ENCODE measurements around the gene ZNF597.

The ZNF597 gene

DNA sequence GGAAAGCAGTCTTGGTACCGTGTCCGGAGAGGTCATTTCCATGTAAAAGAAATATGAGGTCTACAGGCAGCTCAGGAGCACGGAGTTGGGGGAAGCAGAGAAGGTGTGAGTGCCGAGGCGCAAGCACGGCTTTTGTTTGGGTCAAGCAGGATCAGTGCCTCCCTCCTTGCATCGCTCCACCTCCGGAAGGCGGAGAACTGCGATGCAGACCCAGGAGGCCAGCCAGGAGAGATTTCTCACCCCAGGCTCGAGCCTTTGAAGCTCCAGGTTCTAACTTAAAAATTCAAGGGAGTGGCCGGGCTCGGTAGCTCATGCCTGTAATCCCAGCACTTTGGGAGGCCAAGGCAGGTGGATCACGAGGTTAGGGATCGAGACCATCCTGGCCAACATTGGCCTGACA, 25.2 kb upstream of the ZNF597 start:
- no peak for TF ChIP-seq TAF1 (IDR thresholded peaks at IDR 0.05; ENCODE audit: low read depth)
- TF ChIP-seq EP300 (IDR thresholded peaks at IDR 0.05; ENCODE audit: borderline replicate concordance), result no peak
- no peak for TF ChIP-seq TEAD4 (IDR thresholded peaks at IDR 0.05)
- TF ChIP-seq MAX (IDR thresholded peaks at IDR 0.05), result no peak
- no peak for TF ChIP-seq USF1 (IDR thresholded peaks at IDR 0.05)
- TF ChIP-seq FOXM1 (IDR thresholded peaks at IDR 0.05; ENCODE audit: borderline replicate concordance, low read depth), result no peak
- no peak for TF ChIP-seq YY1 (IDR thresholded peaks at IDR 0.05; ENCODE audit: low read depth)
- no peak for TF ChIP-seq CEBPB (IDR thresholded peaks at IDR 0.05)
- TF ChIP-seq, protein P1, sequence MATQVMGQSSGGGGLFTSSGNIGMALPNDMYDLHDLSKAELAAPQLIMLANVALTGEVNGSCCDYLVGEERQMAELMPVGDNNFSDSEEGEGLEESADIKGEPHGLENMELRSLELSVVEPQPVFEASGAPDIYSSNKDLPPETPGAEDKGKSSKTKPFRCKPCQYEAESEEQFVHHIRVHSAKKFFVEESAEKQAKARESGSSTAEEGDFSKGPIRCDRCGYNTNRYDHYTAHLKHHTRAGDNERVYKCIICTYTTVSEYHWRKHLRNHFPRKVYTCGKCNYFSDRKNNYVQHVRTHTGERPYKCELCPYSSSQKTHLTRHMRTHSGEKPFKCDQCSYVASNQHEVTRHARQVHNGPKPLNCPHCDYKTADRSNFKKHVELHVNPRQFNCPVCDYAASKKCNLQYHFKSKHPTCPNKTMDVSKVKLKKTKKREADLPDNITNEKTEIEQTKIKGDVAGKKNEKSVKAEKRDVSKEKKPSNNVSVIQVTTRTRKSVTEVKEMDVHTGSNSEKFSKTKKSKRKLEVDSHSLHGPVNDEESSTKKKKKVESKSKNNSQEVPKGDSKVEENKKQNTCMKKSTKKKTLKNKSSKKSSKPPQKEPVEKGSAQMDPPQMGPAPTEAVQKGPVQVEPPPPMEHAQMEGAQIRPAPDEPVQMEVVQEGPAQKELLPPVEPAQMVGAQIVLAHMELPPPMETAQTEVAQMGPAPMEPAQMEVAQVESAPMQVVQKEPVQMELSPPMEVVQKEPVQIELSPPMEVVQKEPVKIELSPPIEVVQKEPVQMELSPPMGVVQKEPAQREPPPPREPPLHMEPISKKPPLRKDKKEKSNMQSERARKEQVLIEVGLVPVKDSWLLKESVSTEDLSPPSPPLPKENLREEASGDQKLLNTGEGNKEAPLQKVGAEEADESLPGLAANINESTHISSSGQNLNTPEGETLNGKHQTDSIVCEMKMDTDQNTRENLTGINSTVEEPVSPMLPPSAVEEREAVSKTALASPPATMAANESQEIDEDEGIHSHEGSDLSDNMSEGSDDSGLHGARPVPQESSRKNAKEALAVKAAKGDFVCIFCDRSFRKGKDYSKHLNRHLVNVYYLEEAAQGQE (IDR thresholded peaks at IDR 0.05; ENCODE audit: low read depth), result no peak
- no peak for TF ChIP-seq CREB1 (IDR thresholded peaks at IDR 0.05; ENCODE audit: low read depth)
- no peak for TF ChIP-seq TCF12 (IDR thresholded peaks at IDR 0.05; ENCODE audit: low read depth)
- TF ChIP-seq ZBTB7A (IDR thresholded peaks at IDR 0.05; ENCODE audit: low read depth), result no peak
- TF ChIP-seq EGR1 (IDR thresholded peaks at IDR 0.05), result no peak
- no peak for TF ChIP-seq NFIC (IDR thresholded peaks at IDR 0.05)

- TF ChIP-seq CEBPB (IDR thresholded peaks at IDR 0.05), result no peak
- no peak for TF ChIP-seq TEAD4 (IDR thresholded peaks at IDR 0.05)
- no peak for TF ChIP-seq RAD21 (IDR thresholded peaks at IDR 0.05; ENCODE audit: low read depth)
- no peak for TF ChIP-seq CREB1 (IDR thresholded peaks at IDR 0.05; ENCODE audit: low read depth)
- no peak for TF ChIP-seq TAF1 (IDR thresholded peaks at IDR 0.05; ENCODE audit: low read depth)
- TF ChIP-seq USF1 (IDR thresholded peaks at IDR 0.05), result no peak
- TF ChIP-seq EP300 (IDR thresholded peaks at IDR 0.05; ENCODE audit: borderline replicate concordance), result no peak
- TF ChIP-seq, protein P1 (IDR thresholded peaks at IDR 0.05; ENCODE audit: low read depth), result no peak
- no peak for TF ChIP-seq TCF12 (IDR thresholded peaks at IDR 0.05; ENCODE audit: low read depth)
- TF ChIP-seq FOXM1 (IDR thresholded peaks at IDR 0.05; ENCODE audit: borderline replicate concordance, low read depth), result no peak
These were observed 24.6 kb upstream of the ZNF597 start for GRCh38 chr16:3467921-3468320.

DNA sequence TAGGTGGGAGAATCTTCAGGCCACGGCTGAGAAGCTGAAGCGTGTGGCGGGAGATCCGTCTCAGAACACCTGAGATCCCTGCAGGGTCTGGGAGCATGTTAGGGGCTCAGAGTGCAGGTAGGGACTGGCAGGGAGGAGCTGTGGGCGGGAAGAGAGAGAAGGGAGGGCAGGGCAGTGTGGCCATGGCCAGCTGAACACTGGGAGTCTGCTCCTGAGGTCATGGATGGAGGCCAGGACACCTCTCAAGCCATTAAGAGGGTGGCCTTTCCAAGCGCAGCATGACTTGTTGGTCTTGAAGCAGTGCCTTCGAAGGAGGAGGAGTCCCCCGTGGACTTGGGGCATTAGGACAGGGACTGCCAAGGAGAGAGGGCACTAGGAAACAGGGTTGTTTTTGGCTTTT, 23.9 kb upstream of the ZNF597 start:
- TF ChIP-seq NFIC (IDR thresholded peaks at IDR 0.05) (no peak), YY1 (IDR thresholded peaks at IDR 0.05; ENCODE audit: low read depth) (no peak), ZBTB7A (IDR thresholded peaks at IDR 0.05; ENCODE audit: low read depth) (no peak), CEBPB (IDR thresholded peaks at IDR 0.05) (no peak)
- TF ChIP-seq, protein P1 (IDR thresholded peaks at IDR 0.05; ENCODE audit: low read depth), result no peak

GRCh38 chr16:3465911-3466584, 22.7 kb upstream of the ZNF597 start:
- TF ChIP-seq RAD21 (IDR thresholded peaks at IDR 0.05; ENCODE audit: low read depth), result no peak
- TF ChIP-seq ZBTB7A (IDR thresholded peaks at IDR 0.05; ENCODE audit: low read depth), result no peak
- no peak for TF ChIP-seq FOXM1 (IDR thresholded peaks at IDR 0.05; ENCODE audit: borderline replicate concordance, low read depth)
- no peak for TF ChIP-seq TCF12 (IDR thresholded peaks at IDR 0.05; ENCODE audit: low read depth)
- TF ChIP-seq EGR1 (IDR thresholded peaks at IDR 0.05), result no peak
- no peak for TF ChIP-seq CEBPB (IDR thresholded peaks at IDR 0.05)
- TF ChIP-seq NFIC (IDR thresholded peaks at IDR 0.05), result no peak
- TF ChIP-seq TAF1 (IDR thresholded peaks at IDR 0.05; ENCODE audit: low read depth), result no peak
- no peak for TF ChIP-seq MAX (IDR thresholded peaks at IDR 0.05)
- no peak for TF ChIP-seq EP300 (IDR thresholded peaks at IDR 0.05; ENCODE audit: borderline replicate concordance)
- no peak for TF ChIP-seq TEAD4 (IDR thresholded peaks at IDR 0.05)
- TF ChIP-seq USF1 (IDR thresholded peaks at IDR 0.05), result no peak
- TF ChIP-seq, protein P1 (IDR thresholded peaks at IDR 0.05; ENCODE audit: low read depth), result no peak
- TF ChIP-seq YY1 (IDR thresholded peaks at IDR 0.05; ENCODE audit: low read depth), result no peak
